ENCODE measurements around the gene RPS6KA2.

- no peak for TF ChIP-seq CTCF (IDR thresholded peaks at IDR 0.05)
- no peak for TF ChIP-seq EZH2 (IDR thresholded peaks at IDR 0.05; ENCODE audit: borderline replicate concordance, insufficient read depth, low read depth, low read length, poor library complexity, severe bottlenecking)
These were observed 149.2 kb downstream of the RPS6KA2 start for GRCh38 chr6:166477647-166478365.

Measured in B cell (primary cell).